ENCODE measurements around the gene SHFL.

The SHFL gene

GRCh38 chr19:10037809-10038208 lies 48.3 kb upstream of the SHFL start:
- no peaks in the 10 kb centered on the region for H3K36me3 ChIP-seq (ENCODE audit: control insufficient read depth, low read length)
- no peaks in the 10 kb centered on the region for H3K9me3 ChIP-seq (ENCODE audit: control insufficient read depth, insufficient read depth, low read length)
- no peaks in the 10 kb centered on the region for H4K20me1 ChIP-seq (ENCODE audit: control insufficient read depth, insufficient read depth, low read depth, low read length)
- no peak overlapping the region for H3K4me2 ChIP-seq (ENCODE audit: low read length)
- no peaks in the 10 kb centered on the region for H3K9me2 ChIP-seq (replicated peaks; ENCODE audit: control insufficient read depth, low read length)
- no peak overlapping the region for H3K4me3 ChIP-seq (ENCODE audit: low read length)
- TF ChIP-seq, protein P1, sequence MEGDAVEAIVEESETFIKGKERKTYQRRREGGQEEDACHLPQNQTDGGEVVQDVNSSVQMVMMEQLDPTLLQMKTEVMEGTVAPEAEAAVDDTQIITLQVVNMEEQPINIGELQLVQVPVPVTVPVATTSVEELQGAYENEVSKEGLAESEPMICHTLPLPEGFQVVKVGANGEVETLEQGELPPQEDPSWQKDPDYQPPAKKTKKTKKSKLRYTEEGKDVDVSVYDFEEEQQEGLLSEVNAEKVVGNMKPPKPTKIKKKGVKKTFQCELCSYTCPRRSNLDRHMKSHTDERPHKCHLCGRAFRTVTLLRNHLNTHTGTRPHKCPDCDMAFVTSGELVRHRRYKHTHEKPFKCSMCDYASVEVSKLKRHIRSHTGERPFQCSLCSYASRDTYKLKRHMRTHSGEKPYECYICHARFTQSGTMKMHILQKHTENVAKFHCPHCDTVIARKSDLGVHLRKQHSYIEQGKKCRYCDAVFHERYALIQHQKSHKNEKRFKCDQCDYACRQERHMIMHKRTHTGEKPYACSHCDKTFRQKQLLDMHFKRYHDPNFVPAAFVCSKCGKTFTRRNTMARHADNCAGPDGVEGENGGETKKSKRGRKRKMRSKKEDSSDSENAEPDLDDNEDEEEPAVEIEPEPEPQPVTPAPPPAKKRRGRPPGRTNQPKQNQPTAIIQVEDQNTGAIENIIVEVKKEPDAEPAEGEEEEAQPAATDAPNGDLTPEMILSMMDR (IDR thresholded peaks at IDR 0.05; ENCODE audit: low read depth, low read length, poor library complexity, severe bottlenecking): no peak
- TF ChIP-seq EZH2phosphoT487 (IDR thresholded peaks at IDR 0.05; ENCODE audit: borderline replicate concordance, low read length): no peak
- H3K27me3 ChIP-seq (ENCODE audit: control insufficient read depth, low read length): peaks cover 13% of the 10 kb centered on the region
- no peaks in the 10 kb centered on the region for H3F3A ChIP-seq (ENCODE audit: control insufficient read depth, insufficient read depth)
- 0 out of 2 replicates have a peak, but pooled peaks cover 3% of the 10 kb centered on the region for H3K4me1 ChIP-seq (ENCODE audit: control insufficient read depth, low read length)
- H3K79me2 ChIP-seq (ENCODE audit: control insufficient read depth, low read length): no peaks in the 10 kb centered on the region
- no peak overlapping the region for H3K27ac ChIP-seq (ENCODE audit: low read depth, low read length)

DNA sequence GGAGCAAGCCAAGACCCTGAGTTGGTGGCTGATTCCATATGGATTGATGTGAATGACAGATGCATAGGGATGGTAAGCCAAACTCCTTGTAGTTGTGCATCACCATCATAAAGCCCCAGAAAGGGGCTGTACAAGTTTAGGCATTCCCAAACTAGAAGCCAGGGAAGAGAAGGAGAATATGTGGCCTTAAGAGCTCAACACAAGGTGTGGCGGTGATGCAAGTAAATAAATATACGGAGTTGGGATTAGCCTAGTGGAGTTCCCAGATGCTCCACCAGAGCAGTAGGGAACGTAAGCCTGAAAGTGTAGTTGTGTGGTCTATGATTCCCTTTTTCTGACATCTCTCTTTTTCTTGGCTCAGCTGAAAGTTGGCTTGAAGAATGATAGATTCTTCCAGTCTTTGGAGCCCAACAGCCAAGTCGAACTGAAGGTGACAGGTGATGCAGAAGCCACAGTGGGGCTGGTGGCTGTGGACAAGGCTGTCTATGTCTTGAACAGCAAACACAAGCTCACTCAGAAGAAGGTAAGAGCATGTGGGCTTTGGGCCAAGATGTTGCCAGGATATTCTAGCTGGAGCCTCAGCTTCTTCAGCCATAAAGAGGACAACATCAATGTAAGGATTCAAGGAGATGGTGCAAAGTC lies 42.7 kb upstream of the SHFL start:
- Histone ChIP-seq H3K4me1 (ENCODE audit: control insufficient read depth, low read length) (no peaks in the 10 kb centered on the region), H3K27ac (ENCODE audit: low read depth, low read length) (no peak overlapping the region), H3K4me2 (ENCODE audit: low read length) (no peak overlapping the region), H3K36me3 (ENCODE audit: control insufficient read depth, low read length) (no peaks in the 10 kb centered on the region), H3K9me3 (ENCODE audit: control insufficient read depth, insufficient read depth, low read length) (no peaks in the 10 kb centered on the region), H4K20me1 (ENCODE audit: control insufficient read depth, insufficient read depth, low read depth, low read length) (no peaks in the 10 kb centered on the region), H3K27me3 (ENCODE audit: control insufficient read depth, low read length) (peaks cover 9% of the 10 kb centered on the region), H3K79me2 (ENCODE audit: control insufficient read depth, low read length) (no peaks in the 10 kb centered on the region), H3K4me3 (ENCODE audit: low read length) (no peak overlapping the region), H3K9me2 (replicated peaks; ENCODE audit: control insufficient read depth, low read length) (no peaks in the 10 kb centered on the region), H3F3A (ENCODE audit: control insufficient read depth, insufficient read depth) (no peaks in the 10 kb centered on the region)
- TF ChIP-seq EZH2phosphoT487 (IDR thresholded peaks at IDR 0.05; ENCODE audit: borderline replicate concordance, low read length): no peak
- TF ChIP-seq, protein P1 (IDR thresholded peaks at IDR 0.05; ENCODE audit: low read depth, low read length, poor library complexity, severe bottlenecking): no peak

GRCh38 chr19:10044390-10044789 lies 41.7 kb upstream of the SHFL start:
- no peak overlapping the region for H3K27ac ChIP-seq (ENCODE audit: low read depth, low read length)
- H3K4me2 ChIP-seq (ENCODE audit: low read length): no peak overlapping the region
- no peaks in the 10 kb centered on the region for H3K36me3 ChIP-seq (ENCODE audit: control insufficient read depth, low read length)
- H4K20me1 ChIP-seq (ENCODE audit: control insufficient read depth, insufficient read depth, low read depth, low read length): no peaks in the 10 kb centered on the region
- TF ChIP-seq, protein P1 (IDR thresholded peaks at IDR 0.05; ENCODE audit: low read depth, low read length, poor library complexity, severe bottlenecking): no peak
- TF ChIP-seq EZH2phosphoT487 (IDR thresholded peaks at IDR 0.05; ENCODE audit: borderline replicate concordance, low read length): no peak
- H3F3A ChIP-seq (ENCODE audit: control insufficient read depth, insufficient read depth): no peaks in the 10 kb centered on the region
- H3K9me2 ChIP-seq (replicated peaks; ENCODE audit: control insufficient read depth, low read length): no peaks in the 10 kb centered on the region
- H3K9me3 ChIP-seq (ENCODE audit: control insufficient read depth, insufficient read depth, low read length): no peaks in the 10 kb centered on the region
- H3K4me1 ChIP-seq (ENCODE audit: control insufficient read depth, low read length): no peaks in the 10 kb centered on the region
- H3K4me3 ChIP-seq (ENCODE audit: low read length): no peak overlapping the region
- no peaks in the 10 kb centered on the region for H3K79me2 ChIP-seq (ENCODE audit: control insufficient read depth, low read length)
- H3K27me3 ChIP-seq (ENCODE audit: control insufficient read depth, low read length): peaks cover 6% of the 10 kb centered on the region

All from DOHH2 (cell line).